ENCODE measurements around the gene CTIF. TPM values are rescaled to one million over a fixed set of nuclear protein-coding genes. Genes with fewer than 3 reads are reported as not detected.
"Not testable (repeated sequence)": the region's sequence is repeated elsewhere in the genome, so short reads cannot be mapped to it uniquely, and the experiment has no call there.

The CTIF gene
- polyA plus RNA-seq, 10 donors: 25.4 to 43.6 (median 34.2) TPM

- DNase-seq: no peak
Measured at GRCh38 chr18:48860269-48861180, 321.7 kb downstream of the CTIF start.

- DNase-seq: no peak
Measured at GRCh38 chr18:48861181-48861708, 322.4 kb downstream of the CTIF start.

GRCh38 chr18:48862132-48862531 lies 323.3 kb downstream of the CTIF start:
- no peak for DNase-seq

- peak in 1 of 3 donors; percentile 14 for DNase-seq
Measured at GRCh38 chr18:48862678-48863270, 323.9 kb downstream of the CTIF start.

GRCh38 chr18:48863432-48864065 lies 324.7 kb downstream of the CTIF start:
- DNase-seq: no peak

GRCh38 chr18:48864876-48865275 lies 326.0 kb downstream of the CTIF start:
- DNase-seq: no peak

GRCh38 chr18:48866028-48866733 lies 327.4 kb downstream of the CTIF start:
- DNase-seq: peak; percentile 67 to 78 (median 70)

- DNase-seq: no peak
Measured at GRCh38 chr18:48866856-48867255, 328.0 kb downstream of the CTIF start.

- DNase-seq: no peak
Measured at GRCh38 chr18:48867978-48868377, 329.1 kb downstream of the CTIF start.

- DNase-seq: no peak
Measured at GRCh38 chr18:48868468-48869466, 329.9 kb downstream of the CTIF start.

- DNase-seq: no peak
Measured at GRCh38 chr18:48869591-48869990, 330.8 kb downstream of the CTIF start.

- not testable (repeated sequence) for DNase-seq
Measured at GRCh38 chr18:48870926-48871325, 332.1 kb downstream of the CTIF start.

- DNase-seq: no peak
Measured at GRCh38 chr18:48871391-48872166, 332.7 kb downstream of the CTIF start.

- no peak for DNase-seq
Measured at GRCh38 chr18:48872234-48873145, 333.7 kb downstream of the CTIF start.

- no peak for DNase-seq
Measured at GRCh38 chr18:48874233-48874632, 335.4 kb downstream of the CTIF start.

GRCh38 chr18:48874701-48875162 lies 335.9 kb downstream of the CTIF start:
- no peak for DNase-seq

GRCh38 chr18:48875314-48875941 lies 336.6 kb downstream of the CTIF start:
- no peak for DNase-seq
